AG10803 (cell line): ENCODE measurements around the gene ETFDH.
"Not testable (repeated sequence)": the region's sequence is repeated elsewhere in the genome, so short reads cannot be mapped to it uniquely, and the experiment has no call there.

Source experiments
- DNase-seq: peaks from one replicate; pipeline ENCODE4 v3.0.0; 2010; ENCODE audit warnings: low read depth
- H3K4me3 ChIP-seq: 2 replicates; pipeline ENCODE4 v1.5.1; 2011; ENCODE audit warnings: mild to moderate bottlenecking, low read length, control low read depth
- CTCF ChIP-seq: conservative IDR thresholded peaks from 2 replicates; pipeline ENCODE4 v1.5.1; 2011; ENCODE audit warnings: mild to moderate bottlenecking, low read length, control low read depth, inconsistent platforms

Gene ETFDH

GRCh38 chr4:158681629-158682028 lies 9.5 kb downstream of the ETFDH start:
- DNase-seq = no peak
- TF ChIP-seq CTCF = no peak

GRCh38 chr4:158682066-158682465 lies 10.0 kb downstream of the ETFDH start:
- no peak for TF ChIP-seq CTCF
- no peak for DNase-seq

More at GRCh38 chr4:158681629-158682028, 9.5 kb downstream of the ETFDH start:
- H3K4me3 ChIP-seq = no peak overlapping the region

GRCh38 chr4:158688813-158689212 lies 16.7 kb downstream of the ETFDH start:
- DNase-seq = no peak
- TF ChIP-seq CTCF = no peak
- H3K4me3 ChIP-seq = no peak overlapping the region

More at GRCh38 chr4:158682066-158682465, 10.0 kb downstream of the ETFDH start:
- H3K4me3 ChIP-seq = no peak overlapping the region

GRCh38 chr4:158704274-158704673 lies 32.2 kb downstream of the ETFDH start:
- TF ChIP-seq CTCF = no peak
- no peak for DNase-seq
- H3K4me3 ChIP-seq = no peak overlapping the region

- no peak overlapping the region for H3K4me3 ChIP-seq
- peak; percentile 43 for TF ChIP-seq CTCF
- DNase-seq = peak; percentile 20
Measured at GRCh38 chr4:158710814-158711213, 38.7 kb downstream of the ETFDH start.

GRCh38 chr4:158712622-158713021 lies 40.5 kb downstream of the ETFDH start:
- not testable (repeated sequence) for H3K4me3 ChIP-seq, DNase-seq

- no peak overlapping the region for H3K4me3 ChIP-seq
- no peak for DNase-seq
- no peak for TF ChIP-seq CTCF
Measured at GRCh38 chr4:158714937-158715336, 42.8 kb downstream of the ETFDH start.

GRCh38 chr4:158715802-158716201 lies 43.7 kb downstream of the ETFDH start:
- H3K4me3 ChIP-seq = no peak overlapping the region
- no peak for DNase-seq
- TF ChIP-seq CTCF = no peak
